ENCODE measurements around the gene SRSF4. TPM values are rescaled to one million over a fixed set of nuclear protein-coding genes. Genes with fewer than 3 reads are reported as not detected.
A peak's percentile ranks its signal among the peaks of the same experiment; 100 is the strongest.

SRSF4 gene
- total and polyA plus RNA-seq, 9 of the 15 experiments (the other 6 are each of a cell fraction or from before 2014, with no cell fraction given) = 15.9 to 132 (median 82.0) TPM

- Histone ChIP-seq H3K9me1 (ENCODE audit: control insufficient read depth, insufficient read depth, low read length) (no peaks in the 10 kb centered on the region), H3K36me3 (ENCODE audit: control insufficient read depth, insufficient read depth, low read length) (peaks cover 92% of the 10 kb centered on the region), H3K27me3 (ENCODE audit: control insufficient read depth in 2 of 2, insufficient read depth in 2 of 2, low read length in 2 of 2) (no peaks in the 10 kb centered on the region), H4K20me1 (replicated peaks; ENCODE audit: control insufficient read depth, insufficient read depth, low read length) (peaks cover 3% of the 10 kb centered on the region; the same call in 1 of the 2 replicates), H3K9ac (ENCODE audit: insufficient read depth in 1 of 2, low read depth in 2 of 2, low read length in 2 of 2) (no peak overlapping the region), H3K4me3 (no peak overlapping the region), H3K4me1 (replicated peaks in 1 of 2; ENCODE audit: control insufficient read depth in 2 of 2, insufficient read depth in 2 of 2, low read length in 2 of 2) (peaks cover 30 to 36% of the 10 kb centered on the region in 2 experiments), H3K27ac (ENCODE audit: extremely low read depth, low read depth, low read length) (no peak overlapping the region), H3K79me2 (ENCODE audit: control insufficient read depth, insufficient read depth, low read length) (peaks cover 76% of the 10 kb centered on the region), H2AFZ (ENCODE audit: low read depth, low read length) (no peak overlapping the region), H3K9me3 (replicated peaks; ENCODE audit: control insufficient read depth, insufficient read depth, low read depth, low read length) (no peaks in the 10 kb centered on the region; the same call in 1 of the 2 replicates), H3K4me2 (ENCODE audit: insufficient read depth, low read length) (no peak overlapping the region)
- ATAC-seq (no peak), DNase-seq (ENCODE audit: extremely low read depth in 1 of 4, low spot score in 3 of 4) (no peak), FAIRE-seq (no peak)
- CTCF ChIA-PET (ENCODE audit: low intra/inter-chr PET ratio) = interaction anchor here (0.7 kb wide), 1 partner anchor 17 kb away, joined by 3 read pairs; no protein-coding TSS in a partner anchor
- WGBS (ENCODE audit: insufficient coverage, low coverage, missing lambda C conversion rate) = 90% methylated on average over 3 of the region's 3 CpGs
- intact Hi-C loops (cut with micrococcal nuclease) = no loop called here
- TF ChIP-seq GTF3C2 (IDR thresholded peaks at IDR 0.05; ENCODE audit: borderline replicate concordance, extremely low read depth, insufficient read length) = no peak
- TF ChIP-seq SPI1 (IDR thresholded peaks at IDR 0.05; ENCODE audit: borderline replicate concordance, low read depth, low read length) = peak; percentile 48; the same call in 1 of the 2 replicates
- TF ChIP-seq HMG20B (CRISPR knock-in tag; IDR thresholded peaks at IDR 0.05) = no peak
- POLR2A ChIA-PET = interaction anchor here (3.7 to 14.0 kb wide), 2 partner anchors 11 to 20 kb away, joined by 38 to 129 read pairs; partner anchors contain the start of gene SRSF4
- no TSS peak for BruUV-seq (replicated peaks)
- in situ Hi-C loops (cut with MboI) = no loop called here
Observed at GRCh38 chr1:29159773-29160172, 21.9 kb downstream of the SRSF4 start.

All from K562 (cell line).